NCI-H69 (cell line): Measurements from ENCODE around the gene FAM151A.
A peak's percentile ranks its signal among the peaks of the same experiment; 100 is the strongest.

ENCODE experiments used
- DNase-seq: peaks from one replicate; lab custom pipeline; 2025; lab: John Stamatoyannopoulos, UW

FAM151A gene

DNA sequence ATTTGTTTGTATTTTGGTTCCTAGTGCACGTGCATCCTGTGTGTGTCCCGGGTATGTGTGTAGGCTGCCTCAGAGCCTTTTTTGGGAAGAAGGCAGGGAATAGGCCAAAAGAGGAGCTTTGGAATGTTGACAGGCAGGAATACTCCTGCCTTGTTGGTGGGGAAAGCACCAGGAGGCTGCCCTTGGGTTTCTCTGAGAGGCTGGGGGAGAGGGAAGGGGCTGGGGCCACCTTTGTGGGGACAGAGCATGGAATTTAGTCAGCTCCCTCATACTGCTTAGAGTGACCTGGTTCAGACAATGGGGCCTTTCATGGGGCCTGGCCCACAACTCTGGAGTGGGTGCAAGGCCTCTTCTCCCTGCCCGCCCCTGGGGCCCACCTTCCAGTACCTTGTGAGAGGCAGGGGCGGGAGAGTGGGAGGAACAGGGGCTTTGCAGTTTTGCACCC is 44.0 kb downstream of the FAM151A start:
- DNase-seq = no peak

DNA sequence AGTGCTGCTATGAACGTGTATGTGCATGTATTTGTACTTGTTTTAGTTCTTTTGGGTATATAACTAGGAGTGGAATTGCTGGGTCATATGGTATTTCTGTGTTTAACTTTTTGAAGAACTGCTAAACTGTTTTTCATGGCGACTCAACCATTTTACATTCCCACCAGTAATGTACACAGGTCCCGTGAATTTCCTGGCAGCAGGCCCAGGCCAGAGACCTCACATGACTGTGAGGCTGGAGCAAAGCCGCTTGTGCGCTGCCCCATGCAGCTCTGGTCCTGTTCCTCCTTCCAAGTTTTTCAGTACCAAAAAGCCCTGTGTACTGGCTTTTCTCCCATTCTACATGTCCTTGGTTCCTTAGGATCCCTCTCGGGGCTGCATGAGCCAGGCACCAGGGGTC is 45.7 kb downstream of the FAM151A start:
- DNase-seq = peak; percentile 75

DNA sequence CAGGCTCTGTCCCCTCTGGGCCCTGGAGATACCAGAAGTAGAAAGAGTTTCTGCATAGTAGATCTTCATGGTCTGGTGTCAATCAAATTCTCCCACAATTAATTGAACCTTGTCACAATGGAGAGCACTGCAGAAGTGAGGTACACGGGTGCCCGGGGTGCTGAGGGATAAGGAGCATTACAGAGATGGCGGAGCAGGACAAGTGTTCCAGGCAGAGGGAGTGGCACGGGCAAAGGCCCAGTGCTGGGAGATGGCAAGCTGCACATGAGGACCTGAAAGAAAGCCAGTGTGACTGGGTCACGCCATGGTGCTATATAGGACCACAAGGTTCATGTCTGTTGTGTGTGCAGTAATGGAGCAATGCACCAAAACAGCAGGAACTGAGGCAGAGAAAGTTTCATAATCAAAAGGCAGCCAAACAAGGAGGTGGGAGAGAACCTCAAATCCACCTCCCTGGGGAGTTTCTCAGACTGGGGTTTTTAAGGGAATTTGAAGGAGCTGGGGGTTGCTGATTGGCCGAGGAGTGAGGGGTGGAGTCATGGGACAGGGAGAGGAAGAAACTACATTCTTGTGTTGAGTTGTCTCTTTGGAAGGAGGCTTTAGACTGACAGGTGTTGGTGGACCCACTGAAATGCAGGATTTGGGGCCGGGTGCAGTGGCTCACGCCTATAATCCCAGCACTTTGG is 47.6 kb downstream of the FAM151A start:
- DNase-seq = no peak

DNA sequence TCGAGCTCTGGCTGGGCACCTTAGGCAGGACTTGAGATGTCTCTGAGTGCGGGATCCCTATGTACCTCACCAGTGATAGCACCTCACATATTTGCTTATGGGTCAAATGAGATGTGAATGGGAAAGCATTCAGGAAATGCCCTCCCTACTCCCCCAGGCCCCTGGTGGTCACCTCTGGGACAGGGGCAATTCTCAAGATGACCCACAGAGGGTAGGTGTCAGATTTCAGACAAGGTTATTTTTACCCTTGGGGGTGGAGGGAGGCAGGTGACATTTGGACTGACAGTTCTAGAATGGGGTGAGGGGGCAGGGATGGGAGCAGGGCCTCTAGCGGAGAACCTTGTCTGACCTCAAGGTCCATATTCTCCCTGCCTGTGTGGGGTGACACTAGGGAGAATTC is 48.2 kb downstream of the FAM151A start:
- no peak for DNase-seq

- DNase-seq = no peak
Measured at GRCh38 chr1:54574158-54574778, 49.1 kb downstream of the FAM151A start.

DNA sequence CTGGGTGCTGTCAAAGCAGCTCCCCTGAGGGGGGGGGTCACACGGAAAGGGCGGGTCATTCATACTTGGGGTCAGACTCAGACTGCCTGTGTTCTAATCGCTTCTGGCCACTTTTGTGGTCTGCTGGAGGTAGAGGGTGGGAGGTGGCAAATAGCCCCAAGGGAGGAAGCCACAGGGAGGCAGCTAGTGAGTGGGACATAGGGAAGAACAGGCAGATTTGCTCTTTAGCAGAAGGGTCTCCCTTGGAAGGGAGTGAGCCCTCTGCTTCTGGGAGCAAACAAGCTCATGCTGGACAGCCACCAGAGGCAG is 50.8 kb downstream of the FAM151A start:
- DNase-seq = no peak

DNA sequence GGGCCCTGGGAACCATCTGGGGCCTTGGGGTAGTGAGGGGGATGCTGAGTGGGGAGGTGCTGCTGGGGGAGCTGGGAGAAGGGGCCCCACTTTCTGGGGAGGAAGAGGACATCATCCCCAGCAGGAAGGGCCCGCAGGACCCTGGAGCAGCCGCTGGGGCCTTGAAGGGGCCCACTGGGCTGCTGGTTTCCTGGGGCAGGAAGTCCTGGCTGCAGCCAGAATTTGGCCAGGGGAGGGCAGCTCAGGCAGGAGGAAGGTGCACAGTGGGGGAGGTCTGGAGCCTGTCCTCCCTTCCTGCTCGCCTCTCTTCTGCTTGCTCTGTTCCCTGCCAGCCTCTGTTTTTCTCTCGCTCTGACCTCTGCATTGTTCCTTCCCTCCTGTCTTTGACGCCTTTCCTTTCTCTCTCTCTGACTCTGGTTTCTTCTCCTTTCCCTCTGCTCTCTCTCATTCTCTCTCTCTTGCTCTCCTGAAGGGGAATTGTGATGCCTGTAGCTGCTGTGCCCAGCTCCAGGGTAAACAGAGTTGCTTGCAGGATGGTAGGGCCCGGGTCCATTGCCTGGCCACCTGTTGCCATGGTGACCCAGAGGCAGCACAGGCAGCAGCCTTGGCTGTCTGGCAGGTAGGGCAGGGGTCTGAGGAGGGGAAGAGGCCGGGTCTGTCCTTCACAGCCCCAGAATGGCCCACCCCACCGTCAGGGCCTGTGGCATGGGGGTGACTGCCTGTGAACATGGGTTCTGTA is 51.4 kb downstream of the FAM151A start:
- peak; percentile 45 for DNase-seq

GRCh38 chr1:54571326-54571725 is 52.0 kb downstream of the FAM151A start:
- peak; percentile 70 for DNase-seq

DNA sequence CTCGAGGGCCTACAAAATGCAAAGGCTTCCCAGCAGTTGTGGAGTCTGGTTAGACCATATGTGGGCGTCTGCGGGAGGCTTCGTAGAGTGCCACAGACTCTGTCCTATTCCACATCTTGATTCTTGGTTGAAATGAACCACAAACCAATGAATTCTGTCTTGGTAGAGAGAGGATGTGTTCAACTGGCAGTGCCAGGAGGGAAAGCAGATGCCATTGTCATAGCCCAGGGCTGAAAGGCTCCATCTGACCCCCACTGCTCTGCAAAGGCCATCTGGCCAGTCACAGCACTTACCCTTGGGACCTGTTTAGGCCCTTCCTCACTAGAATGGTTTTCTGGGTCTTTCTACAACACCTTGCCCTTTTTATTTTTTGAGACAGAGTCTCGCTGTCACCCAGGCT is 53.2 kb downstream of the FAM151A start:
- DNase-seq = peak; percentile 74

GRCh38 chr1:54569339-54569738 is 54.0 kb downstream of the FAM151A start:
- DNase-seq = peak; percentile 83

GRCh38 chr1:54567961-54568360 is 55.4 kb downstream of the FAM151A start:
- no peak for DNase-seq

DNA sequence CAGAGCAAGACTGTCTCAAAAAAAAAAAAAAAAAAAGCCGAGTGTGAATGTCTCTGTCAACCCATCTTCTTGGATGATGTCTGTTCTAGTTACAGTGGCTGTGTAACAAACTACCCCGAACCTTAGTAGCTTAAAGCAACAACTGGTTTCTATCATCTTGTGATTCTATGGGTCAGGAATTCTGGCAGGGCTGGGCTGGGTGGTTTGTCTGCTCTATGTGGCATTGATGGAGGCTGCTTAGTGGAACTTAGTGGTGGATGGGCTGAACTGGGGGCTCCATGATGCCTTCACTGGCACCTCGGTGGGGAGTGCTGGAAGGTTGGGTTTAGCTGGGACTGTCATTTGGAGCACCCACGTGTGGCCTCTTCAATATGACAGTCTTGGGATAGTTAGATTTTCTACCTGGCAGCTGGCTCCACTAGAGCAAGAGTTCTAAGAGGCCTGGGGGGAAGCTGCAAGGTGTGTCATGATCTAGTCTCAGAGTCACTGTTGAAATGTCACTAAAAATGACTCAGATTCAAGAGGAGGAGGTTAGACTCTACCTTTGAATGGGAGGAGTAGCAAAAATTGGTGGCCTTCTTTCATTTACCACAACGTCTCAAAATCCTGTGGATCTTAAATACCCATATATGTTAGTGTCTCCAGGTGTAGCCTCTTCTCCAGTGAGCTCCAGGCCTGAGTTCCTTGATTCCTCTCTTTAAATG is 56.7 kb downstream of the FAM151A start:
- no peak for DNase-seq

DNA sequence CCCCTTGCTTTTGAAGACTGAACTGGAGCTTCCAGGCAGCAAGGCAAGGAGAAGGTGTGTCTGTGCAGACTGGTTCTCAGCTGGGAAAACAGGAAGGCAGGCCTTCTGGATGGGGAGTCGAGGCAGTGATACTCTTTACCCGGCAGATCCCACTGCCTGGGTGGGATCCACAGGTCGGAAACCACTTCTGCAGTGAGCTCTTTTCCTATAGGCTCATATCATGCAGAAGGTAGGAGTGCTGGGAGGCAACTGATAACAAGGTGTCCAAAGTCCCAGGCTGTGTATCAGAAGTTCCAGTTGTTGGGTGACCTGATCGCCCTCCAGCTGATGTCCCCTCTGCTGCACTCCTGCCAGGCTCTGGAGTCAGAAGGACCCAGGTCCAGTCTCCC is 58.2 kb downstream of the FAM151A start:
- no peak for DNase-seq

GRCh38 chr1:54564312-54565112 is 58.8 kb downstream of the FAM151A start:
- peak; percentile 90 for DNase-seq

- peak; percentile 5 for DNase-seq
Measured at GRCh38 chr1:54559771-54560231, 63.5 kb downstream of the FAM151A start.
